Measurements from ENCODE around the gene UROD.

DNA sequence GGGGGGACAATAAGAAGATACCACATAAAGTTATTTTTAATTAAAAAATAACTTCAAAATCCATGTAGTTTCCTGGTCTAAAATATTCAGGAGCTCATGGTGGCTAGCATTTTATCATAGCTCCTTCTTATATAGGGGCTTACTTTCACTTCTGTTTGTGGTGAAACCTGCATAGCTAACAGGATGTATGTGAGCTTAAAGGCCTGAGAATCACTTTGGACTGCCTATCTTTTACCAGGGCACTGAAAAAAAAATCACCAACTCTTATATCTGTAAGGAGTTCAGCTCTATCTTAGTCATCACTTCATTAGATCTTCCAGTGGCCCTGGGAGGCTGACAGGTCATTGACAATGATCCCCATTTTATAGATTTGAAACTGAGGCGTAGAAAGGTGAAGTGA is 21.3 kb downstream of the UROD start:
- TF ChIP-seq POLR2AphosphoS5 (IDR thresholded peaks at IDR 0.05) (no peak), POLR2A (IDR thresholded peaks at IDR 0.05) (no peak)
- TF ChIP-seq, protein P1, sequence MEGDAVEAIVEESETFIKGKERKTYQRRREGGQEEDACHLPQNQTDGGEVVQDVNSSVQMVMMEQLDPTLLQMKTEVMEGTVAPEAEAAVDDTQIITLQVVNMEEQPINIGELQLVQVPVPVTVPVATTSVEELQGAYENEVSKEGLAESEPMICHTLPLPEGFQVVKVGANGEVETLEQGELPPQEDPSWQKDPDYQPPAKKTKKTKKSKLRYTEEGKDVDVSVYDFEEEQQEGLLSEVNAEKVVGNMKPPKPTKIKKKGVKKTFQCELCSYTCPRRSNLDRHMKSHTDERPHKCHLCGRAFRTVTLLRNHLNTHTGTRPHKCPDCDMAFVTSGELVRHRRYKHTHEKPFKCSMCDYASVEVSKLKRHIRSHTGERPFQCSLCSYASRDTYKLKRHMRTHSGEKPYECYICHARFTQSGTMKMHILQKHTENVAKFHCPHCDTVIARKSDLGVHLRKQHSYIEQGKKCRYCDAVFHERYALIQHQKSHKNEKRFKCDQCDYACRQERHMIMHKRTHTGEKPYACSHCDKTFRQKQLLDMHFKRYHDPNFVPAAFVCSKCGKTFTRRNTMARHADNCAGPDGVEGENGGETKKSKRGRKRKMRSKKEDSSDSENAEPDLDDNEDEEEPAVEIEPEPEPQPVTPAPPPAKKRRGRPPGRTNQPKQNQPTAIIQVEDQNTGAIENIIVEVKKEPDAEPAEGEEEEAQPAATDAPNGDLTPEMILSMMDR (IDR thresholded peaks at IDR 0.05) = no peak
